Measurements from ENCODE around the gene CC2D2B.

DNA sequence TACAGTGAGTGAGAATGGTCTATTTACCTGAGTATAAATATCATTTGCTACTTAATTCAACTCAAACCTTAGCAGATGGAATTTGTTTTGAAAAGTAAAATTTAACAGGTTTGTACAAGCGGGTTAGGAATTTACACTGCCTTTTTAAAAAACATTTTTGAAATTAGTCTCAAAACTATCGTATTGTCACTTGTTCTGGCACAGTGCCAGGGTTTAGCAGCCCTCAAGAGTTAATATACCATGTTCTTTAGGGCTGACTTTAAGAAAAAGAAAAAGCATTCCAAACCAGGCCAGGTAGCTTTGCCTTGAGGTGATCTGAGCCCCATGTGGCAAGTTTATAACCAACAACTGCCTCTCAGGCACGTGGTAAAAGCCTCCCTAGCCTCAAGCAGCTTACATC lies 153.5 kb downstream of the CC2D2B start:
- TF ChIP-seq EZH2 (IDR thresholded peaks at IDR 0.05; ENCODE audit: low read length, unreplicated experiment) (no peak), EZH2phosphoT487 (IDR thresholded peaks at IDR 0.05; ENCODE audit: borderline replicate concordance, low read length) (no peak)
- TF ChIP-seq, protein P1, sequence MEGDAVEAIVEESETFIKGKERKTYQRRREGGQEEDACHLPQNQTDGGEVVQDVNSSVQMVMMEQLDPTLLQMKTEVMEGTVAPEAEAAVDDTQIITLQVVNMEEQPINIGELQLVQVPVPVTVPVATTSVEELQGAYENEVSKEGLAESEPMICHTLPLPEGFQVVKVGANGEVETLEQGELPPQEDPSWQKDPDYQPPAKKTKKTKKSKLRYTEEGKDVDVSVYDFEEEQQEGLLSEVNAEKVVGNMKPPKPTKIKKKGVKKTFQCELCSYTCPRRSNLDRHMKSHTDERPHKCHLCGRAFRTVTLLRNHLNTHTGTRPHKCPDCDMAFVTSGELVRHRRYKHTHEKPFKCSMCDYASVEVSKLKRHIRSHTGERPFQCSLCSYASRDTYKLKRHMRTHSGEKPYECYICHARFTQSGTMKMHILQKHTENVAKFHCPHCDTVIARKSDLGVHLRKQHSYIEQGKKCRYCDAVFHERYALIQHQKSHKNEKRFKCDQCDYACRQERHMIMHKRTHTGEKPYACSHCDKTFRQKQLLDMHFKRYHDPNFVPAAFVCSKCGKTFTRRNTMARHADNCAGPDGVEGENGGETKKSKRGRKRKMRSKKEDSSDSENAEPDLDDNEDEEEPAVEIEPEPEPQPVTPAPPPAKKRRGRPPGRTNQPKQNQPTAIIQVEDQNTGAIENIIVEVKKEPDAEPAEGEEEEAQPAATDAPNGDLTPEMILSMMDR (conservative IDR thresholded peaks at IDR 0.05; ENCODE audit: low read depth, low read length) = no peak

All from PC-3 (cell line).